SKM-1 treated with dmso at 0.1 percent for 144 hours (cell line): ENCODE results near the gene CLDN14.
"Not testable (repeated sequence)": the region's sequence is repeated elsewhere in the genome, so short reads cannot be mapped to it uniquely, and the experiment has no call there.

Source experiments
- DNase-seq: peaks from one replicate; lab custom pipeline; 2025; ENCODE audit not compliant: unreplicated experiment; lab: John Stamatoyannopoulos, UW

The CLDN14 gene

DNA sequence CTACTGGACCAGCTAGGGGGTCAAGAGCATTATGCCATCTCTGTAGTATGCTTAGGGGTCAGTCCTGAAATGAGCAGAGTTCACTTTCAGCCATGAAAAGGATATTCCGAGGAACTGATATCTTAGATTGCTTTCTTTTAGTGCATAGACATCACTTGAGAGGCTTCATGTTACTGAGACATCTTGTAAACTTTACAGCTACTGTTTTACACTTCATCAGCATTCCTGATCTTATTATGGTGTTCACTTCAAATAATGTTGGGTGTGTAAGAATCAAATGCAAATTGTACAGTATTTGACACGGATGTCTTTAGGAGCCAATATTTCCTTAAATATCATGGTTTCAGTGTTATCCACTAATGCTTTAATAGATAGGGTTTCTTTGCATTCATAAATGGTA lies 22.4 kb upstream of the CLDN14 start:
- no peak for DNase-seq

DNA sequence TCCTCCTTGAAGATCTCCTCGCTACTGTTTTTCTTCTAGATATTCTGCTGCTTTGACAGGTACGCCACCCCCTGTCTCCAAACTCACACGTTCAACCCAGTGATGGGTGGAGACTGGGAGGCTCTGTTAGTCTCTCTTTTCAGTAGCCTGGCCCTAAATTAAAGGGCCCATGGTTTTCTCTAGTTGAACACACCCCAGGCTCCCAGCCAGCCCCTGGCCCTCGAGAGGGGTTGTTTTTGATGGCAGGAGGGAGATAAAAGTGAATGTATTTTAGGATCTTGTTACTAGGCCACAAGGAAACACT lies 21.6 kb upstream of the CLDN14 start:
- DNase-seq = no peak

DNA sequence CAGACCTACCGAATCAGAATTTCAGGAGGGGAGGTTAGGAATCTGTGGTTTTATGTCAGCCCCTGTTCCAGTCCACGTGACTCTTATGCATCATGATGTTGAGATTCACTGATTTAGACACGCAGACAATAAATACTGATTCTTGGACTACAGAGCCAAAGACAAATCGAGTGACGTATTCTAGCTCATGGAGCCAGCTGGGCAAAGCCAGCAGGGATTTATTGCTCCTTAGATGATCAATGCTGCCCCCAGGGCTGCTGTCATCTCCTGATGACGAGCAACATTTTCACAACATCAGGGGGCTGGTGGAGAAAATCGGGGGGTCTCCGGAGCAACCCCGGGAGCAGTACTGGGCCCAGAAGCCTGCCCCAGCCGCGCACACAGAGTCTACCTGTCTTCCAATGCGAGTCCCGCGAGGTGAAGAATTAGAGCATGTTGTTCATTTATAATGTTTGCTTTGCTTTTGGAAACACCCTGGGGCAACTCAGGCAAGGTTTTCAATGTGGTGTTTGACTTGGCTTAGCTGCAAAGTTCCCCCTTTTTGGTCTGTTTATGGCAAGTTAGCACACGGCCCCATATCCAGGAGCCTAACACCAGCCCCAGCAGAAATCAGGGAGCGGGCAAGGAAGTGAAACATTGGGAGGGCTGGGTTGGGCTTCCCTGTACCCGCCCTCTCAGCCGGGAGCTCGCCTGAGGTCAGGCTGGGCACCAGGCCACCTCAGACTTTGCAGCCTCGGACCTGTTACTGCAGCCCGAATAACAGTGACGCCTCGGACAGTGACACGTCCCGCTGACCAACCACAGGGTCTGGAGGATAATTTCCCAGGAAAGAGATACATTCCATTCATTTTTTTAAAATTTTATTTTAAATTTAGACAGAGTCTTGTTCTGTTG lies 19.9 kb upstream of the CLDN14 start:
- no peak for DNase-seq

DNA sequence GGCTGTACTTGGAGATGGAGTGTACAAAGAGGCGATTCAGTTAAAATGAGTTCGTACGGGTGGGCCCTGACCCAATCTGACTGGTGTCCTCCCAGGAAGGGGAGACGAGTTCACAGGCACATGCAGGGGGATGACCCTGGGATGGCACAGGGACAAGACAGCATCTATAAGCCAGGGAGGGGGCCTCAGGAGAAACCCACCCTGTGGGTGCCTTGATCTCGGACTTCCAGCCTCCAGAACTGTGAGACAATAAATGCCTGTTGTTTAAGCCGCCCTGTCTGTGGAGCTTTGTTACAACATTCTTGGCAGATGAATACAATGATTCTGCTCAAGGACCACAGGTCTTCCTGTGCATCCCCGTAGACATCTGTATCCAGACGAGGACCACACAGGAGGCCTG lies 14.6 kb upstream of the CLDN14 start:
- DNase-seq = no peak

DNA sequence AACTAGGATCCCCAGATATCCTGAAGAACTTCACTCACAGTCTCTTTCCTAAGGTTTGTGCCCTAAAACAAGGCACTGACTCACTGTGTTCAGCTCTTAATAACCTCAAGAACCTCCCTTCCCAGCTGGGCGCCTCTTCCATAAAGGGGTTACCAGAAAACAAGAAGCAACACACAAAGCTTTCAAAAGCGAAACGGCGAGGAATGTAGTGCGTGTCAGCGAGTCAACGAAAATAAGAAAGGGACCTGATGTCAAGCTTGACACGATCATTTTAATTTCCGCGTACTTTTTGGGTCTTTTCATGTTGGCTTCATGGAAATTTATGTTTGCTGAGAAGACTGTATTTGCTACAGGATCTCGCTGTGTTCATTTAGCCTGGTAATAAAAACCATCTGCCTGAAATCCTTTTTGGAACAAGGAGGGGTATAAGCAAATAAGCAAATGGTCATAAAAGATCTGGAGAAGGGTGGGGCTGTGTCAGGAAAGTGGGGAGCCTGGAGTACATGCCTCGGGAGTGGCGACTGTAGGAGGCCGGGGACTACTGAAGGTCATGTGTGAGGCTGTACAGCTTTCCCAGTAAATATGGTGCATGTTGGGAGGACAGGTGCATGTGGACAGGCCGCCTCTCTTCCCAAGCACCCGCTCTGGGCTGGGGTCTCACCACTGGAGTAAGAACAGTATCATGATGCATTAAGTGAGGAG lies 11.4 kb upstream of the CLDN14 start:
- no peak for DNase-seq

- DNase-seq = no peak
Measured at GRCh38 chr21:36489776-36490165, 9.8 kb upstream of the CLDN14 start.

DNA sequence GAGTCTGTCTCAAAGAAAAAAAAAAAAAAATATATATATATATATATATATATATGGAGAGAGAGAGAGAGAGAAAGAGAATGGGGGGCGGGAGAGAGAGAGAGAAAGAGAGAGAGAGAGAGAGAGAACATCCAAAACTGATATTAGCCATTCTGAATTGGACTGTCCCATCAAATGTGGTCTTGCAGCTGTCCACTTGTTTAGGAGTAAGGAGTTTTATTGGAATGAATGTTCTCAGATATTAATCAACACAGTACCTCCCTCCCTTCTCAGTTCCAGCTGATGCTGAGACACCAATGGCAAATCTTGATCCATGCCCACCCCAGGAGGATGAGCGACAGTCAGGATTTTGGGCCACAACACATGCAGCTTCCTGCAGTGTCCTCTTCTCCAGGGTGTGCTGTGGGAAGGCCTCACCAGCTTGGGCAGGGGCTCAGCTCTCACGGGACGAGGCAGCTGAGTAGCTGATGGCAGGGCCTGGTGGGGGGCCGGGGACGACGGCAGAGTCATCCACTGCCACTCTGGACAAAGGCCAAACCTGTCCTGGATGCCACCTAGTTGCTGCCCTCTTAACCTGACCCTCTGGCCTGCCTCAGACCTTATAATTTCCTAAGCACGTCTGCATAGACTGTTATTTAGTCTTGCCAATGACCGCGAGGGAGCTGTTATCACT lies 9.3 kb upstream of the CLDN14 start:
- DNase-seq = no peak

- peak; percentile 77 for DNase-seq
Measured at GRCh38 chr21:36487641-36488307, 7.9 kb upstream of the CLDN14 start.

DNA sequence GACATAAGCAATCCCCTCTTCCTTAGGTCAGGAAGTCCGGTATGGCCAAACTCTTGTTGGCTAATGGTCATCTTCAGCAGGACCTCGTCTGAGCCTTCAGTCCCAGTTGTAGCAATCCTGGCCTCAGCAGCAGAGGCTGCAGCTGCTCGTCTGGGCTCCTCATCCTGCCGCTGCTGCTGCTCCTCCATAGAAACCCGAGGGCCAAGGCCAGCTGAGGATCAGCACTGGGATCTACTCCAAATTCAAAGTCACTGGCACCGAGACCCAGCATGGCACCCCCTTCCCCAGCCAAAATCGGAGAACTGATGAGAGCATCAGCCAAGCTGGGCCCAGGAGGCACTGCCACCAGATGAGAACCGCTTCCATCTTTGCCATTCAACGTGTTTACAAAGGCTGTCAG lies 6.3 kb upstream of the CLDN14 start:
- DNase-seq = no peak

DNA sequence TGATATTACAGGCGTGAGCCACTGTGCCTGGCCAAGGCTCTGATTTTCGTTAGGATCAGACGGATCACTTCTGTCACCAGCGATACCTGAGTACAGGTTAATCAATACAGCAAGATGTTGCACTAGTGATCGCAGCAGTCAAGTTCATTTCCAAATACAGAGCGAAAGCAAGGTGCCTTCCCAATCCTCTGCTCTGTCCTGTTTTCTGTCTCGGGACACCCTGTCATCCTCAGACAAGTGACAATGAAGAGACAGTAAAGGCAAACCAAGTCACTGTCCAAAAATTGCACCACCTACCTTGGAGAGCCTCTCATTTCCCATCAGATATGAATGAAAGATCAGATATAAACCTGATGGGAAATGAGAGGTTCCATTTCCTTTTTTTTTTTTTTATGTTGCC lies 5.6 kb upstream of the CLDN14 start:
- DNase-seq = no peak

GRCh38 chr21:36483095-36483494 lies 3.2 kb upstream of the CLDN14 start:
- no peak for DNase-seq

- no peak for DNase-seq
Measured at GRCh38 chr21:36482673-36483072, 2.8 kb upstream of the CLDN14 start.

DNA sequence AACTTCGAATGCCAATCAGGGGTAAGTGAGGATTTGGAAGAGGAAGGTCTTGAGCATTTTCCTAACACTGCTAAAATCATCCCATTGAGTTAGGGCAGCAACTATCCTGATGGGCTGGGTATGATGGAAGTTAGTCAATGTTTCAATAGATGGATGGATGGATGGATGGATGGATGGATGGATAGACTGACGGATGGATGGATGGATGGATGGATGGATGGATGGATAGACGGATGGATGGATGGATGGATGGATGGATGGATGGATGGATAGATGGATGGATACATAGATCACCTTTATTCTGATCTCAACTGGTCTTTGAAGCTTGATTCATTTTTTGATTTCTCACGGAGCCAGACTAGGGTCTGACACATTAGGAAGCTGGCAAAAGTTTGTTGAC lies 2.3 kb upstream of the CLDN14 start:
- DNase-seq = no peak

GRCh38 chr21:36481639-36482038 lies 1.7 kb upstream of the CLDN14 start:
- DNase-seq = no peak

- no peak for DNase-seq
Measured at GRCh38 chr21:36480618-36481017, 696 bp upstream of the CLDN14 start.

DNA sequence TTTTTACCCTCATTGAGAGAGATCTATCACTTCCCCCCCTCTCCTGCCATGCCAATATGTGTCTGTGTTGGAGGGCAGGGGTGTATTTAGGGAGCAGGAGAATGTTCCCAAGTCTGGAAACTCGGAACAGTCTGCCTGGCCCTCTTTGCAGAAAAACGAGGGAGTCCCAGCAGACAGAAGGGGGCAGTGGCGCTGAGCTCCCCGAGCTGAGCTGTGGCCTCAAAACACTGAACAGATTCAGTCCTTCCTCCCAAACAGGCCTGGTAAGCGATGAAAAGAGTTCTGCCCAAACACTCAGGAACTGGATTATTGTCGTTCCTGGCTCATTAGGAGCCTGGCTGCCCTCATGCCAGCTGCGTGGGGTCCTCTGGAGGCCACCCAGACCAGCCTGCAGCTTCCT lies 981 bp downstream of the CLDN14 start:
- DNase-seq = no peak

- DNase-seq = no peak
Measured at GRCh38 chr21:36478207-36478701, 1.7 kb downstream of the CLDN14 start.

DNA sequence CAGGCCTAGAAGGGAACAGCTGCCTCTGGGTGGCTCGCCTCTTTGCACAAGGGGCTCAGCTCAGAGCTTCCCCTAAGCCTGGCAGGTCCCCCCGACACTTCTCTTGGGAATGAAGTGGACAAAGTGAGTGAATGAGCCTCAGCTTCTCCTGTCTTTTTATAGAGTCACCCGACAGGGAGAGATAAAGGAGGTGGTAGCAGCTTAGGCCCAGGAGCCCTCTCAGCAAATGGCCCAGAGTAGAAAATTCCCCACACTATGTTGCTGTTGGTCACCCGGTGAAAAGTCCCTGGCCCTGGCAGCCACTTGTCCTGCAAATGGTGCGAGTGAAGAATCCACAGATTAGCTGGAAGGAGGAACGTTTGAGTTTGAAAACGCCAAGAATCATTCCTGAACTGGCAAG lies 2.4 kb downstream of the CLDN14 start:
- no peak for DNase-seq

DNA sequence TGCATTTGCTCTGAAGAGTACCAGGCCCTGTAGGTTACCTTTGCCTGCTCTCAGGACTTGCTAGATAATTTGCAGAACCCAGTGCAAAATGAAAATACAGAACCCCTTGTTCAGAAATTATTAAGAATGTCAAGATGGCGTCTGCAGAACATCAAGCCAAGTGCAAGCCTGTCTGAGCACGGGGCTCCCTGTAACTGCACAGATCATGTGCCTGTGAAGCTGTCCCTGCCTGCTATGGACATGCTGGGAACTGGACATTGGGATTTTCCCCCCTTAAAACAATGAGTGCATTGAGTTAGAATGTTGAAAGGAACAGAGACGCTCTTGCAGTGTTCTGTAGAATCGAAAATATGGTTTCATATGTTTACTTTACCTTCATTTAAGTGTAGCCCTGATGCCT lies 2.9 kb downstream of the CLDN14 start:
- DNase-seq = no peak

- not testable (repeated sequence) for DNase-seq
Measured at GRCh38 chr21:36476541-36476940, 3.4 kb downstream of the CLDN14 start.

DNA sequence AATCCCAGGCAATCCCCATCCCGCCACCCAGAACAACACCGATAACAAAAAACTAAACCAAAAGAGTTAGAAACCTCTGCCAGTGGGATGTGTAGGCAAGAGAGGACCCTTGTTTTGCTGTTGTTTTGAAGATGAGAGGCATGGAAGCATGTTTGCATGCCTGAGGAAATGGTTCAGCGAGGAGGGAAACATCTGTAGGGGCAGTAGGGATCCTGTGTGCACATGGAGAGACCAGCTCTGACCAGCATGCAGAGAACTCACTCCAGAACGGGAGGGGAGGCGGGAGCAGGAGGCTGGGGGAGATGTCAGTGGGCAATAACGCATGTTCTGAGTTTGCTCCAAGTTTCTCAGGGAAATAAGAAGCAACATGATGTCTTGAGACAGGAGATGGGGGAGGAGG lies 5.3 kb downstream of the CLDN14 start:
- DNase-seq = no peak
